NB4 (cell line): ENCODE data around the gene ATXN1.

ENCODE experiments used
- CTCF ChIP-seq: IDR thresholded peaks from one replicate; pipeline ENCODE4 v1.5.1; 2012; ENCODE audit warnings: low read depth, low read length
- MYC ChIP-seq: IDR thresholded peaks from 2 replicates; pipeline ENCODE4 v1.6.1; 2011; ENCODE audit warnings: low read depth, low read length
- POLR2A ChIP-seq: IDR thresholded peaks from 2 replicates; pipeline ENCODE4 v1.6.1; 2011; ENCODE audit warnings: mild to moderate bottlenecking; ENCODE audit not compliant: insufficient read length; ENCODE audit errors: extremely low read depth

GRCh38 chr6:16254535-16254934 is 506.7 kb downstream of the ATXN1 start:
- TF ChIP-seq CTCF: no peak
- TF ChIP-seq POLR2A: no peak
- no peak for TF ChIP-seq MYC
